ENCODE results near the gene SYNGAP1.
"Not testable (repeated sequence)": the region's sequence is repeated elsewhere in the genome, so short reads cannot be mapped to it uniquely, and the experiment has no call there.

SYNGAP1 gene

DNA sequence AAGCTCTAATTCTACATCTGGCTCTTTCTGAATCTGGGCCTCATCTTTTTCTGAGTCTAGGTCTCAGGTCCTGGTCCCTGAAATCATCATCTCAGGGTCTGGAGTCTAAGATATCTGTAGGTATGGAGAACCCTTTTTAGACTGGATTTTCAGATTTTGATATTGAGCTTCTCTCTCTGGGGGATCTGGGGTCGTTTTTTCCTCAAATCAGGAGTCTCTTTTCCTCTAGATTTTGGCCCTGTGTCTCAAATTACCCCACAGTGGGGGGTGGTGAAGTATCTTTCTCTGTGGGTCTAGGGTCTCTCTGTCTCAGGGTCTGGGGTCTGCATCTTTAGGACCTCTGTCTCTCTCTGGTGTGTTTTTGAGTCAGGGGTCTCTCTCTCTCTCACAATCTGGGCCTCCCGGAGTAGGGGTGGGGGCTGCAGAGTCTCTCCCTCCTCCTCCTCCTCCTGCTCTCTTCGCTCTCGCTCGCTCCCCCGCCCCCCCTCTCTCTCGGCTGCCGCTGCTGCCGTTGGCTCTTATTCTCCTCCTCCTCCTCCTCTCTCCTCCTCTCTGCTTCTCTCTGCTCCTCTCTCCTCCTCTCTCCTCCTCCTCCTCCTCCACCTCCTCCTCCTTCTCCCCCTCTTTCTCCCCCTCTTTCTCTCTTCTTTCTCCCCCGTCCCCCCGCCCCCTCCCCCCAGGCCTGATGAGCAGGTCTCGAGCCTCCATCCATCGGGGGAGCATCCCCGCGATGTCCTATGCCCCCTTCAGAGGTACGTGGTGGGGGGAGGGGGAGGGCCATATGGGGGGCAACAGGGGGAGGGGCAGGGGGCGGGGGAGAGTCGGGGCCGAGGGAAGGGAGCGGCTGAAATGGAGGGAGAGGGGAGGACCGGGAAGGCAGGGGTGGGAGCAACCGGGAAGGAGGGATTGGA, at the start of gene SYNGAP1:
Gene SYNGAP1 (plus strand): TSS at position 486 of the 911 bp plus-strand sequence. CDS start 200 bp downstream, at position 686.
- DNase-seq = peak; percentile 38

- not testable (repeated sequence) for DNase-seq
Measured at GRCh38 chr6:33371901-33372300, 48.0 kb upstream of the SYNGAP1 start.

DNA sequence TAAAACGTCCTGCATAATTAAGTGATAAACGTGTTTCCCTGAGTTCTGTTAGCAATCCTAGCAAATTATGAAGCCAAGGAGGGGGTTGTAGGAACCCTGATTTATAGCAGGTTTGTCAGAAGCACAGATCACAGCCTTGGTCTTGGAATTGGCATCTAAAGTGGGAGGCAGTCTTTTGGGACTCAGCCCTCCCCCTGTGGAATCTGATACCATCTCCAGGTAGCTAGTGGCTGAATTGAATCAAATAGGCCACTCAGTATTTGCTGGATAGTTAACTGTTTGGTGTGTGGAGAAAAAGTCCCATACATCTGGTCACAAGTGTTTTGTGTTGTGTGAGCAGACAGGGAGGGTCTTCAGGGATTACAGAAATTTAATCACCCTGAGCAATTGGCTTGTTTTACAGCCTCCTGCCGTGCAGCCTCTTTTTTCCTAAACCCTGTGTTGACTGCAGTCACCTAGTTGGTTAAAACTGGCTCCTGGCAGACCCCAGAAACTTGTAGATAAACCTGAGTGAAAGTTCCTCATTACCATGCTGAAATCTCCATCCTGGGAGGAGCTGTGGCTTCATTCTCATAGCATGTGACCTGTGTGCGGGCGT, 47.2 kb upstream of the SYNGAP1 start:
- DNase-seq = peak; percentile 11

DNA sequence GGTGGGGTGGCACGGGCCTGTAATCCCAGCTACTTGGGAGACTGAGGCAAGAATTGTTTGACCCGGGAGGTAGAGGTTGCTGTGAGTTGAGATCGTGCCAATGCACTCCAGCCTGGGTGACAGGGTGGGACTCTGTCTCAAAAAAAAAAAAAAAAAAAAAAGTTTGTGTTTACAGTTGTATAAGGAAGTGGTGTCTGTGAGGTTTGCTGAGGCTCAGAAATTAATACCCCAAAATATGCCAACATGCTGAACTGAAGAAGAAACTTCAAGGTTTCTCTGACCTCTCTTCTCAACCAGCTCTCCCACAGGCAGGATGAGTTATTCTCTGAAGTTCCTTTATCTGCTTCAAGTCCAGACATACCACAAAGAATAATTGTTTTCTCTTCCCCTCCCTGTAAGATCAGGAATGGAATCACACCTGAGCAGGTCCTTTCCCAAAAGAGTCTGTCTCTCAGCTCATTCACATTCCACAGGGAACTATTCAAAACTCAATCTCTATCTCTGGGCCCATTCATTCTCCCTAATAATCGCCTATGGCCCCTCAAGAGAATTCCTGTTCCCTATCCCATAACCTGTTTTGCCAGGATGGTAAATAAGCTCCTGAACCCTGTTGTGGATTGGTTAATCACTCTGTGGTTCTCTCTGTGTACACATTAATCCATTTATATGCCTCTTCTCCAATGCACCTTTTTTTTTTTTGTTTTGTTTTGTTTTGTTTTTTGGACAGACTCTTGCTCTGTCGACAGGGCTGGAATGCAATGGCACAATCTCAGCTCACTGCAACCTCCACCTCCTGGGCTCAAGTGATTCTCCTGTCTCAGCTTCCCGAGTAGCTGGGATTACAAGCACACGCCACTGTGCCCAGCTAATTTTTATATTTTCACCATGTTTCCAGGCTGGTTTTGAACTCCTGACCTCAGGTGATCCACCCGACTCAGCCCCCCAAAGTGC, 45.6 kb upstream of the SYNGAP1 start:
- DNase-seq = no peak

GRCh38 chr6:33375143-33375671, 44.7 kb upstream of the SYNGAP1 start:
- peak; percentile 8 for DNase-seq

- DNase-seq = no peak
Measured at GRCh38 chr6:33377171-33377570, 42.7 kb upstream of the SYNGAP1 start.

GRCh38 chr6:33379184-33379583, 40.7 kb upstream of the SYNGAP1 start:
- DNase-seq = not testable (repeated sequence)

DNA sequence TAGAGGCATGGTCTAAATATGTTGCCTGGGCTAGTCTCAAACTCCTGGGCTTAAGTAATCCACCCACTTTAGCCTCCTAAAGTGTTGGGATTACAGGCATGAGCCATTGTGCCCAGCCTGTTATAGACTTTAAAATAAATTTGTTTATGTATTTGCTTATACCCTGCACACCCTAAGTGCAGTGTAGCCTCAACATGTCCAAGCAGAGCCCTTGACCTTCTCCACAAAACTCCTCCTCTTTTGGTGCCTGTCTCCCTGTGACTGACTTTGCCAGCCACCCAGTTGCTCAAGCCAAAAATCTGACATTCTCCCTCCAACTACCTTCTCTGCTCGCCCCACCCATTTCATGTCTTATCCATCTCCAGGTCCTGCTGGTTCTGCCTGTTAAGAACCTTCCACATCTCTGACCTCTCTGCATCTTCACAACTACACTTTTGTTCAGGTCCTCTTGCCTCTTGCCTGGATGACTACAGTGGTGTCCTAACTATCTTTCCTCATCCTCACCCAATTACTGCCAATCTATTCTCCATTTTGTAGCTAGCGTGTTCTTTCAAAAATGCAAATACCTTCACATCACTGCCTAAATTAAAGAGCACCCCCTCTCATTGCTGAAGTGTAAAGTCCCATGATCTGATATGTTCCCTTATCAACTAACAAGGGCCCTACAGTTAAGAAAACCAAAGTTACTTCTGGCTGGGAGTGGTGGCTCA, 39.4 kb upstream of the SYNGAP1 start:
- no peak for DNase-seq

DNA sequence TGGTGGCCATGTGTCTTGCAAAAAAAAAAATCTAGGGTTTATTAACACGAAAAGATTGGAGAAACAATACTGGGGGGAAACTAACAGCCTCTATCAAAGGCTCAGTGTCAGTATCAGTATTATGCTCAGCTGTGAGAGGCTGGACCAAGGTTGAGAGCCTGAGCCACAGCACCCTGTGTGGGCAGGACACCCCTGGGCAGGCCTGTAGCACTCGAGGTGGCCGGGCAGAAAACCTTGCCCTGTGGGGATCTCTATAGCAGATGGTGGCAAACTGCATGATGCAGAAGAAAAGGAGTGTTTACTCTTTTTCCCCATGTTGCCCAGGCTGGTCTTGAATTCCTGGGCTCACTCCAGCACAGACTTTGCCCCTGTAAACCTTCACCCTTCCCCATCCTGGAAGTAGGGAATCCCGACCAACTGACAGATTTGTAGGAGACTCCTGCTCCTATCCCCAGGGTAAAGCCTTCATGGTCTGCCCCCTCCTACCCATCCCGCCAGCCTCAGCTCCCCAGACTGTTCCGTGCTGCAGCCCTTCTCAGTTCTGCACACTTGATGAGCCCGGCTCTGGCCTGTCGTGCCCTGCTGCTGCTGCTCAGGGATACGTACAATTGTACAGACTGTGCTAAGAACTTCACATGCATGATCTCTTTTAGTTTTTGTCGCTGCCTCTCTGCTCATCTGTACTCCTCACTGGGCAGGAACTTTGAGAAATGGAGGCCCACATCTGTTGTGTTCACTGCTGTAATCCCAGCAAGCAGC, 36.3 kb upstream of the SYNGAP1 start:
- DNase-seq = no peak

DNA sequence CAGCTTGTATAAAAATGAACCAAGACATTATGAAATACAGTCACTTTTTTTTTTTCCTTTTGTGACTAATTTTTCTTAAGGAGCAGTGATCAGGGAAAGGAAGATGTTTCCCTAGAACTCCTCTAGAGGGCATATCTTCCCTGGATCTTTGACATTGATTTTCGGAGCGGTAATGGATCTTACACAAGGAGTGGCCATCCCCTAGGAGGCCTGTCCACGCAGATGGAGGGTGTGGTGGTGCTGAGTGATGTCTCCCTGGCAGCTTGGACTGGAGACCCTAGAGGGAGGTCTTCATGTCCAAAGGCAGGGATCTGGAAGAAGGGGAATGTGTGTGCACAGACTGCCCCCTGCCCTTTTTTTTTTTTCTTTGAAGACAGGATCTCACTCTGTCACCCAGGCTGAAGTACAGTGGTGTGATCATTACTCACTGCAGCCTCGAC, 35.3 kb upstream of the SYNGAP1 start:
- DNase-seq = no peak

DNA sequence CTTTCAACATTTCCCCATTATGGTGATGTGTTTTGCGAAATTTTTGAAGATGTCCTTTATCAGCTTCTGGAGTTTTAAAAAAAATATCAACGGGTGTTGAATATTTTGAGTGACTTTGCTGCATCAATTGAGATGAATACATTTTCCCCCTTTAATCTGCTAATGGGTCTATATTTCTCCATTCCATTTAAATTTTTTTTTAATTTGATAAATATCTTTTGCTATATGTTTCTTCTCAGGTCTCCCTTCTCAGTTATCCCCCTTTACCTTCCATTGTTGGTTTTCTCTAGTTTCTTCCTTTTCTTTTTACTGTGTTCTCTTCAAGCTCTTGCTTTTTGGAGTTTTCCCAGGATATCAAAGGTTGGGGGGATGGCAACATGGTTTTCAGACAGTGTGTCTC, 29.7 kb upstream of the SYNGAP1 start:
- no peak for DNase-seq

GRCh38 chr6:33390767-33391277, 29.0 kb upstream of the SYNGAP1 start:
- no peak for DNase-seq

DNA sequence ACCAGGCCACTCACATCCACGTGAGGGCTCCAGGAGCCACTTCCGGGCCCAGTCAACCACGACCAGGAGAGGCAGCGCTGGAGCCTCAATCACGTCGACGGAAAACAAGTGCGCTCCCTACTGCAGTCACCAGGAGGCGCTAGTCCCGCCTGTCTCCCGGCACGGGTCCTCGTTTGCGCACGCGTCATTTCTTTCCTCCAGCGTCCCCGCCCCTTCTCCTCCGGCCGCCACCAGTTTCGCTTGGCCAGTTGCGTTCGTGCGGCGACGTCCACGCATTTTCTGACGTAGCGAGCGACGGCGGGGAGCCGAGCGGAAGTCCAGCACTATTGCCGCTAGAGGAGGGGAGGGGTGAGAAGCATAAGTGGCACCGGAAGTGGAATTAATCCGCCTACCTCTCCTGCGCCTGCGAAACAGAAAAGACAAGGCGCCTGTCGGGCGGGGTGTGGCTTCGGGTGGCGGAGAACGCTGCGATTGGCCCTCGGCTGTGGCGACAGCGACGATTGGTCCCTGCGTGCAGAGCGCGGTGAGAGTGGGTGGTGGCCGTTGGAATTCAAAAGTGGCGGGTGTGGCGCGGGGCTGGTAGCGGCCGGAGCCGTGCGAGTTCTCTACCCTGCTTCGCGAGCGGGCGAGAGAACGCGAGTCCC, 28.5 kb upstream of the SYNGAP1 start, which contains the start of gene KIFC1:
Gene KIFC1 (plus strand): TSS at position 546 of the 644 bp plus-strand sequence. CDS start 163 bp downstream, outside the sequence.
- peak; percentile 100 for DNase-seq

DNA sequence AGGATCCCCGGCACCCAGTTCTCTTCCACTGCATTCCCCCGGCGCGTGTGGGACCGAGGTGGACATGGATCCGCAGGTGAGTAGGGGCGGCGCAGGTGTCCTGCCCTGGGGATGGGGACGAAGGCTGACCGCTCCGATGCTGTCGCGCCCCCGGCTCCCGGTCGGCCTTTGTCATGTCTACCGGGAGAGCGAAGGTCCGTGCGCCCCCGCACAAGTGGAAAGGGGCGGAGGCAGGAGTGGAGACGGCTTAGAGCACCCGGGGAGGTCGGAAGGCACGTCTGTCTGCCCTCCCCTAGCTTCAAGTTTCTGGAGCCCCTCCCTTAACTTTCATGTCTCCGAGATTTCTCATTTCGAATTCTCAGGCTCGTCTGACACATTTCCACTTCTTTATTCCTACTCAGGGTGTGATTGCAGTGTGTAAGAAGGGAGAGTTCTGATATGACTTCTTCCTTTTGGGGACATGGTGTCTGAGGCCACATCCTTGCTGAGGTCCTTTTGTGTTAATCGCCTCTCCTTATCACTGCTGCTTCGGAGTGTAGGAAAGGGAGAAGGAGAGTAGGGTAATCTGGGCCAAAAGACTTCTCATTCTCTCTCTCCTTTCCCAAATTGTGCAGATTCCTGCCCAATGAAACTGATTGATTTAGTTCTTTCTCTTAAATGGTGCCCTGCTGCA, 27.8 kb upstream of the SYNGAP1 start:
- DNase-seq = no peak

DNA sequence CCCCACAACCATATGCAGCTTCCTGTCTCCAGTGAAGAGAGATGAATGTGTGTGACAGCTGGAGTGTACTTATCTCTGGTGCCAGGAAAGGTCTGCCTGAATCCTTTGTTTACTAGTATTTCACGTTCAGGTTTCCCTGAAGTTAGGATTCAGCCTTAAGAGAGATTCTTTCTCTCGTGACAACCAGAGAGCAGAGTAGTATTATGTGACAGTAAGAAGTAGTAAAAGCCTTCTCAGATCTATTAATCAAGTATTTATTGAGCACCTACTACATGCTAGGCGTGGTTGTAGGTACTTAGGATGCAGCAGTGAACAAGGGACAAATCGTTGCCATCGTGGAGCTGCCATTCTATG, 27.3 kb upstream of the SYNGAP1 start:
- DNase-seq = peak; percentile 45

DNA sequence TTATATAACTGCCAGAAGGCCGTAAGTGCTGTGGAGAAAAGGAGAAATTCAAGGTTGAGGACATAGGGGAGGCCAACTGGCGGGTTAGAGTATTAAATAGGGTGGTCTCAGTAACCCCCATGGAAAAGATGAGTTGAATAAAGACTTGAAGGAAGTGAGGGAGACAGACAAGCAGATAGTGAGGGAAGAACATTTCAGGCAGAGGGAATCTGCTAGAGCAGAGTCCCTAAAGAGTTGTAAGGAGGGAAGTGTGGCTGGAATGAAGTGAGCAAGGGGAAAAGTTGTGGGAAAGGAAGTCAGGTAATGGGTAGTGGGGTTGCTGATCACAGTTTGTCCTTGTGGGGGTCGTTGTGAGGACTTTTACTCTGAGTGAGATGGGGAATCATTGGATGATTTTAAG, 26.9 kb upstream of the SYNGAP1 start:
- no peak for DNase-seq

DNA sequence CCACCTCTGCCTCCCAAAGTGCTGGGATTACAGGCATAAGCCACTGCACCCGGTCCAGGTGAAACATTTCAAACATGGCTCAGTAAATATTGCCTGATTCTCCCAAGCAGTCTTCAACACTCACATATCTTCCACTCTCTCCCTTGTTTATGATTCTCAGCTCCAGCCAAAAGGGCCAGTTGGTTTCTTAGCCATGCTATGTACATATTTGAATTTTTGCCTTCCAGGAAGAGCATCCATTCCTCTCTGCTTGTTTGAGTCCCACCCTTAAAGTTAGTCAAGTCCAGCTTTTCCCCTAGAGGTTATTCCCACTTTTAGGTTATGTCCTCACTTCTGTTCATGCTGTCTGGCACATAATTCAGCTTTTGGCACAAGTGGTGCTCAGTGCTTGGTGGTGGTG, 22.3 kb upstream of the SYNGAP1 start:
- no peak for DNase-seq

GRCh38 chr6:33398601-33399000, 21.3 kb upstream of the SYNGAP1 start:
- DNase-seq = not testable (repeated sequence)

- not testable (repeated sequence) for DNase-seq
Measured at GRCh38 chr6:33399881-33400280, 20.0 kb upstream of the SYNGAP1 start.

- DNase-seq = no peak
Measured at GRCh38 chr6:33404884-33405283, 15.0 kb upstream of the SYNGAP1 start.

Measured in DMS79 treated with DMSO at 0.1 percent for 48 hours (cell line).